Prostate gland (tissue), 2 donors: ENCODE measurements around the gene TTN.

Source experiments
- POLR2AphosphoS5 ChIP-seq: sonication (generic); formaldehyde crosslinking; IDR thresholded peaks from one replicate; pipeline ENCODE4 v1.6.1; 2017; ENCODE audit warnings: antibody characterized with exemption
- TF ChIP-seq, protein P1 (sequence below), 4 experiments: fragments of 200-600 bp in 2 of 4; fragments of 450-650 bp in 2 of 4; sonication (generic) in 2 of 4; IDR thresholded peaks; 1 replicate in 3 of 4; 2 replicates in 1 of 4; pipeline ENCODE4 v1.5.1; 2016 to 2019; ENCODE audit warnings: antibody characterized with exemption in 4 of 4, mild to moderate bottlenecking in 2 of 4, moderate library complexity in 2 of 4

DNA sequence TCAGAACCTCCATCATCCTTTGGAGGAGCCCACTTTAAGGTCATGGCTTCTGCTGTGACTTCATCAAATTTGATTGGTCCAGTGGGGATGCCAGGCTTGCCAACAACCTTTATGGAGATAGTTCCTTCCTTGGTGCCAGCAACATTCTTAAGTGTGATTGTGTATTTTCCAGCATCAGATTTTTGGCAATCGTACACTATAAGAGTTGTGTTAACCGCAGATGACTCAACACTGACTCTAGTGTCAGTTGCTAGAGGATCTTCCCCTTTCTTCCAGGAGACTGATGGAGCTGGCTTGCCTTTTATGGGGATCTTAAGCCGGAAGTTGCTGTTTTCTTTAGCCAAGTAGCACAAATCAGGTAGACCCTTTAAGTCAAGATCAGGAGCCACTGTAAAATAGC lies 228.2 kb downstream of the TTN start:
- TF ChIP-seq, protein P1, sequence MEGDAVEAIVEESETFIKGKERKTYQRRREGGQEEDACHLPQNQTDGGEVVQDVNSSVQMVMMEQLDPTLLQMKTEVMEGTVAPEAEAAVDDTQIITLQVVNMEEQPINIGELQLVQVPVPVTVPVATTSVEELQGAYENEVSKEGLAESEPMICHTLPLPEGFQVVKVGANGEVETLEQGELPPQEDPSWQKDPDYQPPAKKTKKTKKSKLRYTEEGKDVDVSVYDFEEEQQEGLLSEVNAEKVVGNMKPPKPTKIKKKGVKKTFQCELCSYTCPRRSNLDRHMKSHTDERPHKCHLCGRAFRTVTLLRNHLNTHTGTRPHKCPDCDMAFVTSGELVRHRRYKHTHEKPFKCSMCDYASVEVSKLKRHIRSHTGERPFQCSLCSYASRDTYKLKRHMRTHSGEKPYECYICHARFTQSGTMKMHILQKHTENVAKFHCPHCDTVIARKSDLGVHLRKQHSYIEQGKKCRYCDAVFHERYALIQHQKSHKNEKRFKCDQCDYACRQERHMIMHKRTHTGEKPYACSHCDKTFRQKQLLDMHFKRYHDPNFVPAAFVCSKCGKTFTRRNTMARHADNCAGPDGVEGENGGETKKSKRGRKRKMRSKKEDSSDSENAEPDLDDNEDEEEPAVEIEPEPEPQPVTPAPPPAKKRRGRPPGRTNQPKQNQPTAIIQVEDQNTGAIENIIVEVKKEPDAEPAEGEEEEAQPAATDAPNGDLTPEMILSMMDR (IDR thresholded peaks at IDR 0.05), result no peak
- no peak for TF ChIP-seq POLR2AphosphoS5
